RKO (cell line): Measurements from ENCODE around the gene MUSTN1.

Experiments
- DNase-seq: peaks from one replicate; pipeline ENCODE4 v3.0.0-alpha.2; 2016; ENCODE audit warnings: low spot score

Gene MUSTN1

DNA sequence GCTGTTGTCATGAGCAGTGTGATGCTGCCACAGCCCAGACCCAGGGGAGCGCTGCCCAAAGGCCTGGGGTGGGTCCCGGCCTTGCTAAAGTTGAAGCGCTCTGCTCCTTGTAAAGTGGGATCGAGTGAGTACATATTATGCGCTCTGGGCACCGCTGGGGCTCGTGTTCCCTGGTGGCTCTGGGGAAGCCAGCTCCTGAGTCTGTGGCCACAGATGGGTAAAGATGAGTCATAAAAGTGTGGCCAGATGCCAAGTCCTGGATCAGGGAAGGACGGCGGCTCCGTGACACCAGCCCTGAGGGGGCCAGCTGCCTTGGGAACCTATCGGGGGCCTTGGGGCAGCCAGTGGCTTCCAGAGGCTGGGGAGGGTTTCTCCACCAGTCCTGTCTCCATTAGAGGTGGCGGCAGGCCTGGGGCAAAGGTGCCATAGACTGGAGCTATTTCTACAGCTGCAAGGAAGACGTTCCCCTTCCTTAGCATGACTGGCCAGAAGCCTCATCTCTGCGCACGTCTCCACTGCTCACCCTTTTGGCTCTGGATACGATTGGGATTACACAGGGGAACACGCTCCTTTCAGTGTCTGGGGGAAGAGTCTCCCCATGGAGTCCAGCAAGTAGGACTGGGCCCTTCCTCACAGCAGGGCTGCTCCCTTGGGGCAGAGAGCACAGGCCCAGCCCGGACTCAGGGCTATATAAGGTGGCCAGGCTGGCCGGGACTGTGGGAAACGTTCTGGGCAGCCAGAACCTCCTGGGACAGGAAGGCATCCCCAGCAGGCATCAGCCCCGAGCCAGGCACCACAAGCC is 3.1 kb downstream of the MUSTN1 start:
- DNase-seq, result peak; percentile 75

- no peak for DNase-seq
These were observed 4.1 kb downstream of the MUSTN1 start, which contains the start of gene ITIH4 for GRCh38 chr3:52830535-52831258. TSS of gene ITIH4 (minus strand) at chr3:52830672. CDS start at chr3:52830642, 30 bp downstream.

DNA sequence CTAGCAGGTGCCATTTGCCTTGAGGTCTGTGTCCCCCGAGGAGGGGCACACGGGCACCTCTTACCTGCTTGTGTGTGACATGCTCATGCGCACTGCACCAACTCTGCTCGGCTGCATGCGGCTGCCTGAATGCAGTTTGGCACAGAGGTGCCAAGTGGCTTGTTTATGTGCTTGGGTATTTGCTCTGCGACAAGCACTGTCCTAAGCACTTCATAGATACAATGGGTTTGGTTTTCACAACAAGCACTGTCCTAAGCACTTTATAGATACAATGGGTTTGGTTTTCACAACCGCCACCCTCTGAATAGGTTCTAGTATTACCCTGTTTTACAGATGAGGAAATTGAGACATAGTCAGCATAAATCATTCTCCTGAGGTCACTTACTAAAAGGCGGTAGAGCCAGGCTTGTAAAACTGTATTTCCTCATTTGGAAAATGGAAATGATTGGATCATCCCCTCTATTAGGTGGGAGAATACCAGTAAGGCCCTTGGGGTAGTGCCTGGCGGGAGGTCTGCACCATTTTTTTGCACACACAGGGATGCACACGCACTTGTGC is 4.8 kb downstream of the MUSTN1 start:
- no peak for DNase-seq

DNA sequence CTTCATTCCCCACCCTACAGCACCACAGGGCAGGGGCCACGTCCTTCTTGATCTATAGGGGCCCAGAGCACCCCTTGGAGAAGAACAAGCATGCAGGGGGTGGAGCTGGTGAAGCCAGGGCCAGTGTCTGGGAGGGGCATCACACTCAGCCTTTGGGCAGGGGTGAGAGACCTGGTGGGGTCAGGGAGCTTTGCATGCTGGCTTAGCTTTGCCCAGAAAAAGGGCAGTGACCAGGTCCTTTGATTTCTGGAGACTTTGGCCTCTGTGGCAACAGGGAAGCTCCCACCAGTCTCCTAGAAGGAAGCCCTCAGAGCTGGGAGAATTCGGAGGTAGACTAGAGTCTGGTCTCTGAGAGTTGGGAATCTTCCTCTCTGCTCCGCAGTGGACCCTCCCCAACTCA is 5.3 kb downstream of the MUSTN1 start:
- no peak for DNase-seq

DNA sequence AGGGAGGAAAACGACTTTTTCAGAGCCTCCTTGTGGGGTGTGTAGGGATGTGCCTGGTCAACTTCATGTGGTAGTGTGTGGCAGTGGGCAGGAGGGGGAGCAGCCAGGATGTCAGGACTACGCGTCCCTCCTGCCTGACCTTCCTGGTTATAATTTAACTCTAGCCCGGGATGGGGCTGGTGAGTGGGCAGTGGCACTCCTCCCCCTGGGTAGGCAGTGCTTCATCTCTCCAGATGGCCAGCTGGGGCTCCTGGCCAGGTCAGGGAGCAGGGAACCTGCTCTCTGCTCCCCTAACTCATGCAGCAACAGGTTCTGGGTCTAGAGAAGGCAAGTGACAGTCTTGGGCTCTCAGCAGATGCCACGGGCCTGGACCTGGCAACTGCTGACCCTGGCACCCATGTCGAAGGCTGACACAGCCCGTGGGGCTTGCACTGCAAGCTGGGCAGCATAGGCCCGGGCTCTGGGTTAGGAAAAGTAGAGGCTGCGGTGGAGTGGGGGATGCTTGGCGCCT is 6.9 kb downstream of the MUSTN1 start:
- DNase-seq, result peak; percentile 14

GRCh38 chr3:52827441-52827840 is 7.4 kb downstream of the MUSTN1 start:
- DNase-seq, result no peak

DNA sequence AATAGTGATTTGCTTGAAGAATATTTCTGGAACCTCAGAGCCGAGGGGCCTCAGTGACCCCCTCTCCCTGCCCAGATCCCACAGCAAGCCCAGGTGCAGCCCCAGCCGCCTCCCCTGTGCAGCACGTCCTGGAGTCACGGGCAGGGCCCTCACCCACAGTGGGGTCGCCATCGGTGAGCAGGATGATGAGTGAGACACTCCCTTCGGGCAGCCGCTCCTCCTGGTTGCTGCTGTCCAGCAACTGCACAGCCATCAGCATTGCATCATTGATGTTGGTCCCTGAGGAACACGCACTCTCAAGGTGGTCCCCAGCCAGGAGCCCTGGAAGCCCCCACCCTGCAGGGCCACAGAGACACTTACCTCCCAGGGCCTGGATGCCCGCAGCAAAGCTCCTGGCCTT is 10.8 kb downstream of the MUSTN1 start:
- no peak for DNase-seq

DNA sequence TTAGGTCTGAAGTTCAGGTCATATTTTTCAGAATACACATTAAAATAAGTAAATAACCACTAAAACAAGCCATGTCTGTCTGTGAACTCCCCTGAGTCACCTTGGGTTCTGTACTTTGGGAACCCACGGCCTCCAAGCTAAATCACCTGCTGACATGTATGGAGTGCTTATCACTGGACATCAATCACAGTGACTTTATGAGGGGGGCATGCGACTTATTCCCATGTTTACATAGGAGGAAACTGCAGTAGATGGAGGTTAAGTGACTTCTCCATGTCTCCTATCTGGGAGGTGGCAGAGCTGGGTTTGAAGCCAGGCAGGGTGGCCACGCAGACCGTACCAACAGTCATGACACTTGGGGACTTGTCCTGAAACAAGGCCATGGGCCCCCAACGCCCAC is 12.5 kb downstream of the MUSTN1 start:
- DNase-seq, result no peak

DNA sequence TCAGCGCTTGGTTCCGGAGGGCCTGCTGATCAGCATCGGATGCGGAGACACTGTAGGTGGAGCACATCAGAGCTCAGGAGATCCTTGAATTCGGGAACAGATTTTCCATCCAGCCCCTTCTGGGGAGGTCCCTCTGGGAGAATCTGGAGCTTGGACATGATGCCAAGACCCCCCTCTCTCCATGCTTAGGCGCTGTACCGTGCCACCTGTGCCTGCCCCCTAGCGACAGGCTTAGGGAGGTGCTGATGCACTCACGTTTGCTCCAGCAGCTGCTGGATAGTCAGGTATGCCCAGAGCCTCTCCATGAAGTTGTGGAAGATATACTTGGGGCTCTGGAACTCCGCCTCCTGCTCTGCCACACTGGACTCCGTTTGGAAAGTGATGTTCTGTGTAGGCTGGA is 14.1 kb downstream of the MUSTN1 start:
- DNase-seq, result no peak

DNA sequence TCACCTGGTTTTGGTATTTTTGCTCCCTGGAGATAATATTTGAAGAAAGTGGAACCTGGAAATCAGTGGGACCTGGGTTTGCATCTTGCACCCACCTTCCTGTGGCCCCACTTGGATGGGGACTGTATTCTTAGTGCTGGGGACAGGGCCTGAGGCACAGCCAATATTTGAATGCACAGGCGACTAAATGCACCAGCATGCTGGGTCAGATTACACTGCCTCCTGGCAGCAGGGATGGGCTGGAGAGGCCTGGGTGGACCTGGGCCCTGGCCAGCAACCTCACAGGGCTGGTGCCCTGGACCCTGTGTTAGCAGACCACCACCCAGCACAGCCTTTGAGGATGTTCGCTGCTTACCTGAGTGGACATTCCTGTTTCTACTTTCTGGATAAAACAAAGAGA is 14.9 kb downstream of the MUSTN1 start:
- no peak for DNase-seq

- no peak for DNase-seq
These were observed 17.0 kb downstream of the MUSTN1 start for GRCh38 chr3:52817860-52818259.

DNA sequence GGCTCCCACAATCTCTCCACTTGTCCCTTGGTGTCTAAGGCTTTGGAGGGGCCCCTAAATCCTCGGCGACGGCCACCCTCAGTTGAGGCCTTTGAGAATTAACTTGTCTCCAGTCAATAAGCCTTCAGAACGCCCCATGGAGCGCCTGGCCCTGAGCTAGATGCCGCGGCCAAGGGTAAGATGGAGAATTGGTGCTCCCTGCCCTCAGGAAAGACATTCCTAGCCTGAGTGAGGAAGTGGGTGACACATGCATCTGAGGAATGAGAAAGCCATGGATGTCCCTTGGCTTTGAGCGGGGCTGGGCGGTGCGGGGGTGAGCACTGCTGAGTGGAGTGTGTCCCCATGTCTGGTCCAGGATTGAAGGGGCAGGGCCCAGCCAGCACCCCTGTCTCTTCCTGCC is 17.6 kb downstream of the MUSTN1 start:
- DNase-seq, result no peak

DNA sequence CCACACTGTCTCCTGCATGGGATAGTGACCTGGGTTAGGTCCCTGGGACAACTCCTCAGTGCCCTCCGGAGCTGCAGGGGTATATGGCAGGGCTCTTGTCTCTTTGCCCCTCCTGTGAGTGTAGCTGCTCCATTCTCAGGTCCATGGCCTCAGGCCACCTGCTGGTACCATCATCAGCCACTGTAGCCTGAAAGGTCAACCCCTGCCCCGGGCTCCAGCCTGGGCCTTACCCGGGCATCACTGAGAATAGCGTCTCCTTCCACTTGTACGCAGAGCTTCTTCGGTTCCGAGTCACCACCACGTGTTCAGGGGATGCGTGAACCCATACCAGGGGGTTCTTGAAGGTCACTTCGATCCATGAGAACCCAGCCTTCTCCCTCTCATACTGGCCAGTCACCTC is 18.2 kb downstream of the MUSTN1 start:
- no peak for DNase-seq

GRCh38 chr3:52816199-52816598 is 18.6 kb downstream of the MUSTN1 start:
- no peak for DNase-seq

GRCh38 chr3:52813810-52814209 is 21.0 kb downstream of the MUSTN1 start:
- DNase-seq, result no peak

DNA sequence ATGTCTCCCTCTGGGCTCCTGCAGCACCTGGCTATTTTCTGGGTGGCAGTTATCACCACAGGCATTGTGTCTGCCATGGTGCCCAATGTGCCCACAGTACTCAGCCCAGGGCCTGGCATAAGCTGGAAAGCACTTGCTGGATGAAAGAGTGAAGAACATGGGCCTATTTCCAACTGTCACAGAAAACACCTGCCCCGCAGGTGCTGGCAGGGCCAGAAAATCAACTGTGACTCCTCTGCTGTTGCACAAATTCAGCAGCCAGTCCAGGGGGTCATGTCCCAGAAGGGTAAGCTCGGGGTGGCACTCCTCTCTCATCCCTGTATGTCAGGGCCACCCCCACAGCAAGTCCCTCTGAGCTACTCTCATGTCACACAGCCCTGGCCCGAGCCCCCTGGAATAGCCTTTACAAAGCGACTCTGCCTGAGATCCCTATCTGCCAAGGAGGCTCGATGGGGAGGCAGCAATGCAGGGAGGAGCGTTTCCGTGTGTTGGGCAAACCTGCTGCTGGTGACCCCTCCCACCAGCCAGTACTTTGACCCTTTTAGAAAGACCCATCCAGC is 23.3 kb downstream of the MUSTN1 start:
- no peak for DNase-seq

DNA sequence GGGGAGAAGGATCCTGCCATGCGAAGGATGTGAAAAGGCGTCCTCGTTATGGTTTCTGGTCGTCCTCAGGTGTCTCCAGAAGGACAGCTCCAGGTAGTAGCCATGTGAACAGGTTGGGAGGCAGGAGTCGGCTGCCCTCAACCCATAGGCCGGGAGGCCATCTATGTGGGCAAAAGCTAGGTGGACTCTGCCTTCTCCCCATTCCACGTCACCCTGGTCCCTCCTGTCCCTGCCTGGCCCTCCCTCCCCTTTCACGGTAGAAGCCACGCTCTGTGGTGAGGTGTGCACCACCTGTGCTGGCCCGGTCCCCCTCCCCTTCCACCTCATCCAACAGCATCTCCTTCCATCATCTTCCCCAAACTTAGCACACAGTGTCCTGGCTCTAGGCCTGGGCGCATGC is 23.9 kb downstream of the MUSTN1 start:
- DNase-seq, result no peak

- DNase-seq, result no peak
These were observed 25.0 kb downstream of the MUSTN1 start for GRCh38 chr3:52809662-52810377.

DNA sequence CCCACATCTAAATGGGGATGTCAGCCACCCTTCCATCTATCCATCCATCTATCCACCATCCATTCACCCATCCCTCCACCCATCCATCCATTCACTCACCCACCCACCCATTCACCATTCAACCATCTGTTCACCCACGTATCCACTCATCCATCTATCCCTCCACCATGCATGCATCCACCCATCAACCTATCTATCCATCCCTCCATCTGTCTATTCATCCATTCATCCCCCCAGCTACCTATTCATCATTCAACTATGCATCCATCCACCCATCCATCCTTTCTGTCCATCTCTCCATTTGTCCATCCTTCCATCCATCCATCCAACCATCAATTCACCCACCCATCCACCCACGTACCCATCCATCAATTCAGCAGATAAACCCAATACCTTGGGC is 25.7 kb downstream of the MUSTN1 start:
- DNase-seq, result no peak

DNA sequence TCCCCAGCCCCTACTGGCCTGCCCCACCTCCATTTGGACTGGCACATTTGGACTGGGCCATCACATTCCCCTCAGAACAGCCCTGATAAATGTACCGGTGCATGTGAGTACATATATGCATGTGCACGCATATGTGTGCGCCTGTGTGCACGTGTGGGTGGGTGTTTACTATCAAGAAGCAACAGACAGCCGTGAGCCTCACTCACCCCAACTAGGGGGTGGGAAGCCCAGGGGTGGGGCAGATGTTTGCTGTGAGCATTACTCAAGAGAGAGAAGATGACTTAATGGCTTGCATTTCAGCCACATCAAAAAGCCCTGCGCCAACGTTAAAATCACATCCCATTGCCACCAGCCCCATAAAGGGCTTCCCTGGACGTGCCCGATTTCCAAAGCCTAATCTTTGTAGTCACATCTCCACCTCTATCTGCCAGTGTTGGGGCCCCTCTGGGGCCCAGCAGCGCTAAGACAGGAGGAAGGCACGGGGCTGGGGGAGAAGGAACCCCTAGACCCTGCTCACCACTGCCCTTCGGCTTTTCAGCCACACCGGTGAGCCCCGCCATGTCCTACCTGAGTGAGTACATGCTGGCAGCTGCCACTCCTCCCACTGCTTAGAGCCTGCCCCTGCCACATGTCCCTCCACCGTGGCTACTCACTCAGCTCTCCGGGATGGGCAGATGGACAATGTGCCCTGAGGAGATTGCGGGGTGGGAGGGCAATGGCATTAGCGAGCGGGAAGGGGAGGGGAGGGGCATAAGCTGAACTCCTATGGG is 29.4 kb downstream of the MUSTN1 start:
- DNase-seq, result no peak

DNA sequence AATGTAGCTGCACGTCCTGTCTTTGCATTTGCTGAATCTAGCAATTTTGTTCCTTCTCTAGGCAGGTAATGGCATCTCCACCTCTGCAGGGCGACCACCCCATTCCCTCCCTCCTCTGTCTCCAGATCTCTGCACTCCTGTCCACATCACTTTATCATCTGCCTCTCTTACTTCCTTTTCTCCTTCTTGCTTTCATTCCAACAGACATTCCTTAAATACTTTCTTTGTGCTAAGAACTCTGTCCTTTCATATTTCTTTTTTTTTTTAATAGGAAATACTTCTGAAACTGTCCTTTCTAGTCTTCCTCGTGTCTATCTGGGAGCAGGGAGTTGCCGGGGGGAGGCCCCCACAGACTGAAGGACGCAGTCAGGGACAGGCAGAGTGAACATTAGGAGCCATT is 33.0 kb downstream of the MUSTN1 start:
- no peak for DNase-seq
